H1 (cell line): ENCODE results near the gene RASL10B. TPM values are rescaled to one million over a fixed set of nuclear protein-coding genes. Genes with fewer than 3 reads are reported as not detected.
"Not testable (repeated sequence)": the region's sequence is repeated elsewhere in the genome, so short reads cannot be mapped to it uniquely, and the experiment has no call there.

ENCODE experiments used
- CTCF ChIA-PET: fragments of 300-600 bp; sonication (Branson Sonifier 250); formaldehyde crosslinking; loops from one replicate; lab custom pipeline; 2021; ENCODE audit not compliant: partially characterized antibody; lab: Charles Lee
- POLR2A ChIA-PET: fragments of 300-600 bp; sonication (Branson Sonifier 250); formaldehyde crosslinking; loops from one replicate; lab custom pipeline; 2021; ENCODE audit warnings: inconsistent platforms; ENCODE audit not compliant: partially characterized antibody; lab: Charles Lee
- DNase-seq, 2 experiments: peaks; one replicate each; pipeline versions ENCODE4 v3.0.0 to v3.0.0-alpha.2; 2010 to 2022; ENCODE audit warnings: low spot score in 2 of 2, low read depth in 1 of 2, mixed read lengths in 1 of 2
- FAIRE-seq: peaks from 2 replicates; lab custom pipeline; 2011; peaks lifted over from hg19 to GRCh38; lab: Jason Lieb, UNC
- H2AFZ ChIP-seq: 2 replicates; pipeline ENCODE4 v1.8.1; 2012; ENCODE audit warnings: low read length, inconsistent platforms
- H2AK5ac ChIP-seq: 2 replicates; pipeline ENCODE4 v1.6.1; 2013; ENCODE audit warnings: low read depth, low read length
- H2BK120ac ChIP-seq: replicated peaks from 2 replicates; pipeline ENCODE3; 2013; ENCODE audit warnings: low read depth, low read length, inconsistent platforms
- H2BK12ac ChIP-seq: 2 replicates; pipeline ENCODE4 v1.6.1; 2013; ENCODE audit warnings: low read depth, low read length
- H2BK15ac ChIP-seq: 2 replicates; pipeline ENCODE4 v1.6.1; 2013; ENCODE audit warnings: low read length
- H2BK20ac ChIP-seq: 2 replicates; pipeline ENCODE4 v1.6.1; 2013; ENCODE audit warnings: low read length
- H2BK5ac ChIP-seq: 2 replicates; pipeline ENCODE4 v1.6.1; 2013; ENCODE audit warnings: low read depth, low read length
- H3K14ac ChIP-seq: 2 replicates; pipeline ENCODE4 v1.6.1; 2013; ENCODE audit warnings: inconsistent platforms; ENCODE audit not compliant: insufficient read length
- H3K18ac ChIP-seq: 2 replicates; pipeline ENCODE4 v1.6.1; 2013; ENCODE audit warnings: low read length; ENCODE audit errors: extremely low read depth
- H3K23ac ChIP-seq: 2 replicates; pipeline ENCODE4 v1.6.1; 2013; ENCODE audit warnings: inconsistent platforms; ENCODE audit not compliant: insufficient read length
- H3K23me2 ChIP-seq: 2 replicates; pipeline ENCODE4 v1.6.1; 2013; ENCODE audit warnings: low read depth, low read length
- H3K27ac ChIP-seq: 2 replicates; pipeline ENCODE4 v1.6.1; 2011; ENCODE audit warnings: low read depth, low read length, inconsistent platforms
- H3K27me3 ChIP-seq, 4 experiments: replicated peaks in 1 of 4; 1 replicate in 1 of 4; 2 replicates in 3 of 4; pipeline versions ENCODE4 v1.6.1 to v1.8.1; 2011 to 2013; ENCODE audit warnings: low read length in 3 of 4, mild to moderate bottlenecking in 3 of 4, inconsistent platforms in 2 of 4, mixed read lengths in 2 of 4, moderate library complexity in 1 of 4; ENCODE audit not compliant: control insufficient read depth in 3 of 4, insufficient read depth in 3 of 4; ENCODE audit errors: extremely low read depth in 1 of 4
- H3K36me3 ChIP-seq, 4 experiments: 2 replicates each; pipeline versions ENCODE4 v1.6.1 to v1.8.1; 2011 to 2013; ENCODE audit warnings: mild to moderate bottlenecking in 4 of 4, low read length in 3 of 4, moderate library complexity in 2 of 4, control low read depth in 1 of 4, inconsistent platforms in 1 of 4; ENCODE audit not compliant: insufficient read depth in 4 of 4, control insufficient read depth in 2 of 4
- H3K4ac ChIP-seq: replicated peaks from 2 replicates; pipeline ENCODE3; 2013; ENCODE audit warnings: low read length, low read depth, mixed read lengths, inconsistent platforms; ENCODE audit not compliant: insufficient read length
- H3K4me1 ChIP-seq, 4 experiments: replicated peaks in 1 of 4; 1 replicate in 1 of 4; 2 replicates in 3 of 4; pipeline versions ENCODE4 v1.6.1 to v1.8.1; 2011 to 2013; ENCODE audit warnings: low read length in 3 of 4, inconsistent platforms in 2 of 4, mixed read lengths in 1 of 4; ENCODE audit not compliant: insufficient read depth in 4 of 4, control insufficient read depth in 3 of 4
- H3K4me2 ChIP-seq, 2 experiments: 2 replicates each; pipeline versions ENCODE4 v1.6.1 to v1.8.1; 2011 to 2013; ENCODE audit warnings: low read depth in 2 of 2, low read length in 2 of 2, control low read depth in 1 of 2, inconsistent platforms in 1 of 2, mild to moderate bottlenecking in 1 of 2; ENCODE audit not compliant: insufficient read depth in 1 of 2
- H3K4me3 ChIP-seq, 4 experiments: fragments of 200-600, 300-600 bp in 1 of 4; sonication (generic), shearing (Covaris generic), sonication (Bioruptor Twin) in 1 of 4; 2 replicates each; pipeline versions ENCODE4 v1.5.1 to v1.8.1; 2011 to 2016; ENCODE audit warnings: low read length in 4 of 4, low read depth in 3 of 4, control low read depth in 2 of 4, inconsistent platforms in 2 of 4, mild to moderate bottlenecking in 2 of 4, mixed read lengths in 1 of 4, moderate library complexity in 1 of 4; ENCODE audit not compliant: insufficient read depth in 2 of 4; ENCODE audit errors: extremely low read depth in 1 of 4
- H3K56ac ChIP-seq: replicated peaks from 2 replicates; pipeline ENCODE3; 2013; ENCODE audit warnings: low read depth, mild to moderate bottlenecking, mixed read lengths, low read length, inconsistent platforms; ENCODE audit not compliant: insufficient read length
- H3K79me1 ChIP-seq: 2 replicates; pipeline ENCODE4 v1.6.1; 2013; ENCODE audit warnings: low read depth, low read length, control low read depth
- H3K79me2 ChIP-seq, 2 experiments: 2 replicates each; pipeline versions ENCODE4 v1.6.1 to v1.8.1; 2012 to 2013; ENCODE audit warnings: low read length in 2 of 2, mild to moderate bottlenecking in 2 of 2, inconsistent platforms in 1 of 2; ENCODE audit not compliant: insufficient read depth in 2 of 2, control insufficient read depth in 1 of 2
- H3K9ac ChIP-seq, 4 experiments: replicated peaks in 1 of 4; 1 replicate in 1 of 4; 2 replicates in 3 of 4; pipeline versions ENCODE4 v1.6.1 to v1.8.1; 2011 to 2013; ENCODE audit warnings: low read depth in 3 of 4, low read length in 3 of 4, control low read depth in 2 of 4, mild to moderate bottlenecking in 2 of 4, moderate library complexity in 2 of 4, inconsistent platforms in 1 of 4; ENCODE audit errors: extremely low read depth in 1 of 4
- H3K9me3 ChIP-seq, 2 experiments: 2 replicates each; pipeline versions ENCODE4 v1.6.1 to v1.8.1; 2012 to 2013; ENCODE audit warnings: mild to moderate bottlenecking in 2 of 2, moderate library complexity in 2 of 2, control low read depth in 1 of 2, inconsistent platforms in 1 of 2, low read depth in 1 of 2, low read length in 1 of 2, mixed read lengths in 1 of 2; ENCODE audit not compliant: insufficient read depth in 2 of 2
- H4K20me1 ChIP-seq, 2 experiments: replicated peaks in 1 of 2; 2 replicates each; pipeline versions ENCODE3 to v1.8.1; 2011 to 2013; ENCODE audit warnings: inconsistent platforms in 2 of 2, low read length in 2 of 2, mild to moderate bottlenecking in 1 of 2; ENCODE audit not compliant: insufficient read depth in 2 of 2, control insufficient read depth in 1 of 2
- H4K5ac ChIP-seq: 2 replicates; pipeline ENCODE4 v1.6.1; 2013; ENCODE audit warnings: low read length, low read depth, mixed read lengths, inconsistent platforms; ENCODE audit not compliant: insufficient read length
- H4K8ac ChIP-seq: 2 replicates; pipeline ENCODE4 v1.8.0; 2013; ENCODE audit warnings: mild to moderate bottlenecking, moderate library complexity, low read length, inconsistent platforms; ENCODE audit not compliant: insufficient read depth; ENCODE audit errors: extremely low read depth
- H4K91ac ChIP-seq: replicated peaks from 2 replicates; pipeline ENCODE3; 2013; ENCODE audit warnings: low read length, mixed read lengths, inconsistent platforms; ENCODE audit not compliant: insufficient read length
- WGBS, 2 experiments: shearing (Covaris generic) in 1 of 2; methylation state at CpG; one replicate each; pipeline versions ENCODE4 v1.1.6 to v1.1.7; 2013 to 2015; ENCODE audit warnings: low lambda C conversion rate in 2 of 2, mixed read lengths in 2 of 2, inconsistent platforms in 1 of 2, low coverage in 1 of 2, missing lambda C conversion rate in 1 of 2; ENCODE audit not compliant: insufficient replicate concordance in 2 of 2, insufficient coverage in 1 of 2, insufficient read length in 1 of 2; ENCODE audit errors: extremely low coverage in 1 of 2, missing lambda C conversion rate in 1 of 2; 5-methylcytosine and 5-hydroxymethylcytosine counted together
- polyA plus RNA-seq, 7 experiments: library from polyadenylated mRNA; depleted of rRNA in 3 of 7; stranded (reverse) in 5 of 7; unstranded in 2 of 7; fragments of >200 nt in 5 of 7; fragments of 200-250 nt in 2 of 7; gene quantifications; 1 replicate in 5 of 7; 2 replicates in 1 of 7; 4 replicates in 1 of 7; pipeline versions ENCODE4 v1.2.1 to v1.2.3, GENCODE V29; 2011 to 2013; ENCODE audit warnings: missing spikeins in 2 of 7, mixed read lengths in 2 of 7
- total RNA-seq: library from RNA; stranded (reverse); fragmentation: NEBNext Ultra II Directional; extraction: Animal tissue kit (Norgen Biotek cat#: 25700); gene quantifications from 2 replicates; pipeline ENCODE4 v1.2.1, GENCODE V29; 2021

The RASL10B gene
- total and polyA plus RNA-seq, 2 of the 8 experiments (the other 6 are each of a cell fraction or from before 2014, with no cell fraction given), result 17.5 to 22.8 TPM

GRCh38 chr17:35751541-35751940 is 20.1 kb downstream of the RASL10B start:
- H2BK12ac ChIP-seq, H2AFZ ChIP-seq, DNase-seq, H3K56ac ChIP-seq, H3K79me1 ChIP-seq, H4K91ac ChIP-seq, H3K18ac ChIP-seq, H3K79me2 ChIP-seq, H3K4me3 ChIP-seq, H2BK5ac ChIP-seq, H2BK15ac ChIP-seq, H3K9me3 ChIP-seq, H4K20me1 ChIP-seq, H3K4ac ChIP-seq, H3K9ac ChIP-seq, H3K4me2 ChIP-seq, H2AK5ac ChIP-seq, FAIRE-seq, H3K23me2 ChIP-seq, H3K14ac ChIP-seq, H4K8ac ChIP-seq, H2BK120ac ChIP-seq, H3K27ac ChIP-seq, H3K23ac ChIP-seq, H3K36me3 ChIP-seq, H4K5ac ChIP-seq, H2BK20ac ChIP-seq: not testable (repeated sequence)
- Histone ChIP-seq H3K27me3 (peaks cover 2 to 19% (median 12%) of the 10 kb centered on the region in 4 experiments; a peak in 6 of 7 replicates), H3K4me1 (peaks cover 0 to 12% (median 5%) of the 10 kb centered on the region in 4 experiments; a peak in 5 of 7 replicates)
- POLR2A ChIA-PET, result interaction anchor here (1.4 kb wide), 1 partner anchor 13 kb away, joined by 5 read pairs; no protein-coding TSS in a partner anchor
- CTCF ChIA-PET, result interaction anchor here (1.0 to 8.4 kb wide), 3 partner anchors 11 to 160 kb away, joined by 3 to 83 read pairs (median 3); partner anchors contain the start of gene C17orf50
- WGBS, 2 experiments, result 86% methylated on average over 3 of the region's 4 CpGs; no CpG with 5 or more reads in 1 of the 2 experiments
